CD14-positive monocyte (primary cell): Measurements from ENCODE around the gene FOXA1. TPM values are rescaled to one million over a fixed set of nuclear protein-coding genes. Genes with fewer than 3 reads are reported as not detected.

Source experiments
- DNase-seq, 3 donors: peaks; one replicate each; pipeline ENCODE4 v3.0.0-alpha.2; 2011 to 2022
- H2AFZ ChIP-seq: 2 replicates; pipeline ENCODE4 v1.6.0; 2012; ENCODE audit warnings: mild to moderate bottlenecking, low read depth, low read length, inconsistent platforms; ENCODE audit not compliant: insufficient read depth, poor library complexity, severe bottlenecking
- H3K27ac ChIP-seq, 2 donors: 1 replicate in 1 of 2; 2 replicates in 1 of 2; pipeline ENCODE4 v1.5.1; 2012 to 2013; ENCODE audit warnings: low read length in 2 of 2, control low read depth in 1 of 2, inconsistent platforms in 1 of 2, low read depth in 1 of 2, mild to moderate bottlenecking in 1 of 2
- H3K27me3 ChIP-seq, 2 donors: one replicate each; pipeline versions ENCODE4 v1.6.0 to v1.6.1; 2011 to 2013; ENCODE audit warnings: low read length in 2 of 2; ENCODE audit not compliant: control insufficient read depth in 2 of 2, insufficient read depth in 2 of 2
- H3K36me3 ChIP-seq, 2 donors: replicated peaks in 1 of 2; 1 replicate in 1 of 2; 2 replicates in 1 of 2; pipeline versions ENCODE4 v1.5.1 to v1.6.1; 2012 to 2013; ENCODE audit warnings: low read length in 2 of 2, control low read depth in 1 of 2, inconsistent platforms in 1 of 2, mild to moderate bottlenecking in 1 of 2; ENCODE audit not compliant: insufficient read depth in 2 of 2, control insufficient read depth in 1 of 2
- H3K4me1 ChIP-seq, 2 donors: 1 replicate in 1 of 2; 2 replicates in 1 of 2; pipeline versions ENCODE4 v1.5.1 to v1.6.1; 2012 to 2013; ENCODE audit warnings: low read length in 2 of 2, control low read depth in 1 of 2, inconsistent platforms in 1 of 2, mild to moderate bottlenecking in 1 of 2, moderate library complexity in 1 of 2; ENCODE audit not compliant: insufficient read depth in 2 of 2, control insufficient read depth in 1 of 2
- H3K4me2 ChIP-seq: replicated peaks from 2 replicates; pipeline ENCODE3; 2012; ENCODE audit warnings: low read length, moderate library complexity, mild to moderate bottlenecking; ENCODE audit not compliant: poor library complexity, severe bottlenecking; ENCODE audit errors: extremely low read depth
- H3K4me3 ChIP-seq, 3 experiments: fragments of 200-600 bp in 1 of 3; sonication (generic) in 1 of 3; replicated peaks in 1 of 3; 1 replicate in 2 of 3; 2 replicates in 1 of 3; pipeline ENCODE4 v1.5.1; 2011 to 2013; ENCODE audit warnings: low read length in 3 of 3, mild to moderate bottlenecking in 3 of 3, control low read depth in 2 of 3, low read depth in 2 of 3, inconsistent platforms in 1 of 3, moderate library complexity in 1 of 3
- H3K79me2 ChIP-seq: 2 replicates; pipeline ENCODE4 v1.6.0; 2012; ENCODE audit warnings: mild to moderate bottlenecking, control low read depth, inconsistent platforms, low read length, moderate library complexity; ENCODE audit not compliant: insufficient read depth
- H3K9ac ChIP-seq: 2 replicates; pipeline ENCODE4 v1.6.0; 2017; ENCODE audit warnings: low read length, mild to moderate bottlenecking; ENCODE audit not compliant: insufficient read depth, poor library complexity, severe bottlenecking
- H3K9me3 ChIP-seq, 2 donors: replicated peaks in 1 of 2; 1 replicate in 1 of 2; 2 replicates in 1 of 2; pipeline versions ENCODE4 v1.5.1 to v1.6.1; 2012 to 2013; ENCODE audit warnings: low read length in 2 of 2, control low read depth in 1 of 2; ENCODE audit not compliant: control insufficient read depth in 1 of 2, insufficient read depth in 1 of 2
- H4K20me1 ChIP-seq: 2 replicates; pipeline ENCODE4 v1.6.0; 2012; ENCODE audit warnings: mild to moderate bottlenecking, low read length, control low read depth, moderate library complexity; ENCODE audit not compliant: insufficient read depth
- H3K27ac Mint-ChIP-seq, 7 donors: one replicate each; pipeline ENCODE4 v1.8.0; 2020; ENCODE audit warnings: mild to moderate bottlenecking in 7 of 7, mixed read lengths in 7 of 7, moderate library complexity in 6 of 7, inconsistent platforms in 2 of 7
- H3K27me3 Mint-ChIP-seq, 3 donors: one replicate each; pipeline ENCODE4 v1.8.0; 2021 to 2022; ENCODE audit warnings: low read depth in 3 of 3, mild to moderate bottlenecking in 3 of 3, mixed read lengths in 3 of 3, moderate library complexity in 3 of 3, inconsistent platforms in 1 of 3
- H3K36me3 Mint-ChIP-seq, 2 donors: one replicate each; pipeline ENCODE4 v1.8.0; 2020; ENCODE audit warnings: mixed read lengths in 2 of 2, inconsistent platforms in 1 of 2, mild to moderate bottlenecking in 1 of 2
- H3K4me1 Mint-ChIP-seq: one replicate; pipeline ENCODE4 v1.8.0; 2020; ENCODE audit warnings: mild to moderate bottlenecking, mixed read lengths
- H3K4me3 Mint-ChIP-seq, 2 donors: one replicate each; pipeline ENCODE4 v1.8.0; 2020; ENCODE audit warnings: mild to moderate bottlenecking in 2 of 2, mixed read lengths in 2 of 2, moderate library complexity in 1 of 2
- H3K9me3 Mint-ChIP-seq, 7 donors: one replicate each; pipeline ENCODE4 v1.8.0; 2020 to 2022; ENCODE audit warnings: mixed read lengths in 7 of 7, mild to moderate bottlenecking in 6 of 7, moderate library complexity in 6 of 7, inconsistent platforms in 2 of 7
- CTCF ChIP-seq: fragments of 200-600 bp; IDR thresholded peaks from one replicate; pipeline ENCODE4 v1.8.0; 2022; ENCODE audit warnings: antibody characterized with exemption, mild to moderate bottlenecking
- WGBS: methylation state at CpG from one replicate; pipeline ENCODE4 v1.1.5; 2013; ENCODE audit warnings: missing lambda C conversion rate; ENCODE audit not compliant: insufficient coverage; 5-methylcytosine and 5-hydroxymethylcytosine counted together
- intact Hi-C, 2 donors: fragments of 100-400 bp; cut with micrococcal nuclease; formaldehyde crosslinking; loops; one replicate each; pipeline versions ENCODE4 v1.15.0 to v1.15.1; 2023
- polyA plus RNA-seq, 3 donors: library from polyadenylated mRNA; depleted of rRNA in 1 of 3; unstranded in 2 of 3; stranded (reverse) in 1 of 3; fragments of 300-500 nt in 2 of 3; fragments of >200 nt in 1 of 3; fragmentation: Illumina TruSeq in 2 of 3; gene quantifications; 1 replicate in 2 of 3; 2 replicates in 1 of 3; pipeline ENCODE4 v1.2.3, GENCODE V29; 2012 to 2021

FOXA1 gene
- polyA plus RNA-seq, 3 donors: 0.09 TPM; not detected in 2

- Histone ChIP-seq H3K27me3 (peaks cover 30 to 60% of the 10 kb centered on the region in 2 donors), H3K9ac (no peak overlapping the region), H4K20me1 (no peaks in the 10 kb centered on the region), H3K4me1 (no peaks in the 10 kb centered on the region), H3K9me3 (peaks cover 6 to 20% of the 10 kb centered on the region in 2 donors), H3K79me2 (no peaks in the 10 kb centered on the region), H3K36me3 (no peaks in the 10 kb centered on the region), H2AFZ (no peak overlapping the region), H3K4me2 (no peak overlapping the region), H3K4me3 (no peak overlapping the region), H3K27ac (no peak overlapping the region)
- H3K27ac Mint-ChIP-seq: no peak overlapping the region
- H3K36me3 Mint-ChIP-seq: no peaks in the 10 kb centered on the region
- peaks cover 2 to 17% (median 8%) of the 10 kb centered on the region in 7 donors for H3K9me3 Mint-ChIP-seq
- no peak overlapping the region for H3K4me3 Mint-ChIP-seq
- H3K27me3 Mint-ChIP-seq: peaks cover 33 to 44% (median 35%) of the 10 kb centered on the region in 3 donors
- no peak for TF ChIP-seq CTCF
- DNase-seq: no peak
- WGBS: 67% methylated on average over 1 of the region's 2 CpGs
- no peaks in the 10 kb centered on the region for H3K4me1 Mint-ChIP-seq
- intact Hi-C loops: no loop called here
Observed at GRCh38 chr14:37580146-37580545, 14.9 kb downstream of the FOXA1 start.

- H3K4me1 Mint-ChIP-seq: no peaks in the 10 kb centered on the region
- Histone ChIP-seq H3K79me2 (no peaks in the 10 kb centered on the region), H3K4me1 (no peaks in the 10 kb centered on the region), H3K9ac (no peak overlapping the region), H3K4me2 (no peak overlapping the region), H3K27ac (no peak overlapping the region), H3K9me3 (peaks cover 2 to 11% of the 10 kb centered on the region in 2 donors), H4K20me1 (no peaks in the 10 kb centered on the region), H2AFZ (no peak overlapping the region), H3K27me3 (peaks cover 28 to 54% of the 10 kb centered on the region in 2 donors), H3K36me3 (no peaks in the 10 kb centered on the region), H3K4me3 (no peak overlapping the region)
- no peaks in the 10 kb centered on the region for H3K36me3 Mint-ChIP-seq
- no peak for DNase-seq
- H3K4me3 Mint-ChIP-seq: no peak overlapping the region
- WGBS: 51% methylated on average over 8 of the region's 9 CpGs
- H3K9me3 Mint-ChIP-seq: peaks cover 2 to 9% (median 6%) of the 10 kb centered on the region in 7 donors
- peaks cover 26 to 38% (median 27%) of the 10 kb centered on the region in 3 donors for H3K27me3 Mint-ChIP-seq
- H3K27ac Mint-ChIP-seq: no peak overlapping the region
- intact Hi-C loops: no loop called here
- TF ChIP-seq CTCF: no peak
Observed at GRCh38 chr14:37579274-37579673, 15.8 kb downstream of the FOXA1 start.
